Glutamatergic neuron (in vitro differentiated cells): ENCODE data around the gene TBC1D13. TPM values are rescaled to one million over a fixed set of nuclear protein-coding genes. Genes with fewer than 3 reads are reported as not detected.
A peak's percentile ranks its signal among the peaks of the same experiment; 100 is the strongest.
"Not testable (repeated sequence)": the region's sequence is repeated elsewhere in the genome, so short reads cannot be mapped to it uniquely, and the experiment has no call there.

Experiments
- DNase-seq: peaks from one replicate; pipeline ENCODE4 v3.0.0; 2022
- H3K27ac Mint-ChIP-seq: one replicate; pipeline ENCODE4 v1.8.0; 2020; ENCODE audit warnings: mild to moderate bottlenecking, mixed read lengths, inconsistent platforms; ENCODE audit not compliant: unreplicated experiment
- H3K27me3 Mint-ChIP-seq: one replicate; pipeline ENCODE4 v1.8.0; 2020; ENCODE audit warnings: mild to moderate bottlenecking, moderate library complexity, mixed read lengths, inconsistent platforms; ENCODE audit not compliant: unreplicated experiment
- H3K36me3 Mint-ChIP-seq: one replicate; pipeline ENCODE4 v1.8.0; 2020; ENCODE audit warnings: mild to moderate bottlenecking, mixed read lengths, inconsistent platforms; ENCODE audit not compliant: unreplicated experiment
- H3K4me1 Mint-ChIP-seq: one replicate; pipeline ENCODE4 v1.8.0; 2020; ENCODE audit warnings: mild to moderate bottlenecking, low read depth, mixed read lengths, inconsistent platforms; ENCODE audit not compliant: unreplicated experiment
- H3K4me3 Mint-ChIP-seq: one replicate; pipeline ENCODE4 v1.8.0; 2020; ENCODE audit warnings: mild to moderate bottlenecking, mixed read lengths, inconsistent platforms; ENCODE audit not compliant: unreplicated experiment
- H3K9me3 Mint-ChIP-seq: one replicate; pipeline ENCODE4 v1.8.0; 2020; ENCODE audit warnings: mild to moderate bottlenecking, moderate library complexity, mixed read lengths, inconsistent platforms; ENCODE audit not compliant: unreplicated experiment
- total RNA-seq: library from RNA; stranded (reverse); fragmentation: NEBNext Ultra II Directional; extraction: Animal tissue kit (Norgen Biotek cat#: 25700); gene quantifications from one replicate; pipeline ENCODE4 v1.2.1, GENCODE V29; 2021; ENCODE audit not compliant: unreplicated experiment
- TF ChIP-seq, protein P1 (sequence below): fragments of 200-600 bp; sonication (generic); IDR thresholded peaks from one replicate; pipeline ENCODE4 v1.5.0; 2021; ENCODE audit not compliant: partially characterized antibody, unreplicated experiment

The TBC1D13 gene
- total RNA-seq, 1 donor from 2014 or later: 25.6 TPM

- H3K27ac Mint-ChIP-seq: no peak overlapping the region
- TF ChIP-seq, protein P1, sequence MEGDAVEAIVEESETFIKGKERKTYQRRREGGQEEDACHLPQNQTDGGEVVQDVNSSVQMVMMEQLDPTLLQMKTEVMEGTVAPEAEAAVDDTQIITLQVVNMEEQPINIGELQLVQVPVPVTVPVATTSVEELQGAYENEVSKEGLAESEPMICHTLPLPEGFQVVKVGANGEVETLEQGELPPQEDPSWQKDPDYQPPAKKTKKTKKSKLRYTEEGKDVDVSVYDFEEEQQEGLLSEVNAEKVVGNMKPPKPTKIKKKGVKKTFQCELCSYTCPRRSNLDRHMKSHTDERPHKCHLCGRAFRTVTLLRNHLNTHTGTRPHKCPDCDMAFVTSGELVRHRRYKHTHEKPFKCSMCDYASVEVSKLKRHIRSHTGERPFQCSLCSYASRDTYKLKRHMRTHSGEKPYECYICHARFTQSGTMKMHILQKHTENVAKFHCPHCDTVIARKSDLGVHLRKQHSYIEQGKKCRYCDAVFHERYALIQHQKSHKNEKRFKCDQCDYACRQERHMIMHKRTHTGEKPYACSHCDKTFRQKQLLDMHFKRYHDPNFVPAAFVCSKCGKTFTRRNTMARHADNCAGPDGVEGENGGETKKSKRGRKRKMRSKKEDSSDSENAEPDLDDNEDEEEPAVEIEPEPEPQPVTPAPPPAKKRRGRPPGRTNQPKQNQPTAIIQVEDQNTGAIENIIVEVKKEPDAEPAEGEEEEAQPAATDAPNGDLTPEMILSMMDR: no peak
- no peak for DNase-seq
- H3K27me3 Mint-ChIP-seq: no peaks in the 10 kb centered on the region
- H3K4me3 Mint-ChIP-seq: no peak overlapping the region
- H3K9me3 Mint-ChIP-seq: no peaks in the 10 kb centered on the region
- no peaks in the 10 kb centered on the region for H3K4me1 Mint-ChIP-seq
- no peaks in the 10 kb centered on the region for H3K36me3 Mint-ChIP-seq
Measured at GRCh38 chr9:128792978-128793686, 6.1 kb downstream of the TBC1D13 start.

DNA sequence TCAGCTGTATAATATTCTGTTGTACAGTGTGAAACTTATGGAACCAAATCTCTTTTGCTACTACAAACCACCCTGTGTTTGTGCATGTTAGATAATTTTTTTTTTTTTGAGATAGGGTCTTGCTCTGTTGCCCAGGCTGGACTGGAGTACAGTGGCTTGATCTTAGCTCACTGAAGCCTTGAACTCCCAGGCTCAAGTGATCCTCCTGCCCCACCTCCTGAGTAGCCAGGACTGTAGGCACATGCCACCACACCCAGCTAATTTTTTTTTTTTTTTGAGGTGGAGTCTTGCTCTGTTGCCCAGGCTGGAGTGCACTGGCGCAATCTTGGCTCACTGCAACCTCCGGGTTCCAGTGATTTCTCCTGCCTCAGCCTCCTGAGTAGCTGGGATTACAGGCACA, 7.9 kb downstream of the TBC1D13 start:
- not testable (repeated sequence) for H3K4me1 Mint-ChIP-seq, DNase-seq, H3K4me3 Mint-ChIP-seq, H3K27ac Mint-ChIP-seq, H3K27me3 Mint-ChIP-seq, H3K36me3 Mint-ChIP-seq, H3K9me3 Mint-ChIP-seq

- H3K27me3 Mint-ChIP-seq: peaks cover 2% of the 10 kb centered on the region
- no peaks in the 10 kb centered on the region for H3K9me3 Mint-ChIP-seq
- no peaks in the 10 kb centered on the region for H3K36me3 Mint-ChIP-seq
- TF ChIP-seq, protein P1: no peak
- H3K27ac Mint-ChIP-seq: no peak overlapping the region
- DNase-seq: no peak
- no peaks in the 10 kb centered on the region for H3K4me1 Mint-ChIP-seq
- no peak overlapping the region for H3K4me3 Mint-ChIP-seq
Measured at GRCh38 chr9:128798896-128799295, 11.8 kb downstream of the TBC1D13 start.

DNA sequence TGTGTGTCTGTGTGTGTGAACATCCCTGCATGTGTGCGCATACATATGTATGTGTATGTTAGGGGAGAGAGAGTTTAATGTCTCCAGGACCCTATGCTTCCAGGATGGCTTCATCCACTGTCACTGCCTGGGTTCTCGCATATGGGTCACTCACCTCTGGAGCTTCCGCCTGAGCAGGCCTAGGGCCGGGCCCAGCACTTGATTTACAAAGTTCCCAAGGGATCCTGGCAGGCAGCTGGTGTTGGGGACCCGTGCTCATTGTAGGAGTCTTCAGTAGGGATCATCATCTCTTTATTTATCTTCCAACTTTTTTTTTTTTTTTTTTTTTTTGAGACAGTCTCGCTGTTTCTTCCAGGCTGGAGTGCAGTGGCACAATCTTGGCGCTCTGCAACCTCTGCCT, 13.0 kb downstream of the TBC1D13 start:
- TF ChIP-seq, protein P1: no peak
- no peak for DNase-seq
- no peak overlapping the region for H3K4me3 Mint-ChIP-seq
- no peaks in the 10 kb centered on the region for H3K36me3 Mint-ChIP-seq
- H3K27ac Mint-ChIP-seq: no peak overlapping the region
- H3K9me3 Mint-ChIP-seq: no peaks in the 10 kb centered on the region
- no peaks in the 10 kb centered on the region for H3K4me1 Mint-ChIP-seq
- peaks cover 2% of the 10 kb centered on the region for H3K27me3 Mint-ChIP-seq

- Mint-ChIP-seq H3K36me3 (no peaks in the 10 kb centered on the region), H3K27ac (peak overlapping the region; percentile 12)
Measured at GRCh38 chr9:128802482-128802881, 15.4 kb downstream of the TBC1D13 start.

More at GRCh38 chr9:128802482-128802881, 15.4 kb downstream of the TBC1D13 start:
- TF ChIP-seq, protein P1: no peak
- no peak overlapping the region for H3K4me3 Mint-ChIP-seq
- H3K4me1 Mint-ChIP-seq: no peaks in the 10 kb centered on the region
- peaks cover 2% of the 10 kb centered on the region for H3K27me3 Mint-ChIP-seq
- DNase-seq: no peak
- H3K9me3 Mint-ChIP-seq: no peaks in the 10 kb centered on the region
